ENCODE results near the gene MZF1. TPM values are rescaled to one million over a fixed set of nuclear protein-coding genes. Genes with fewer than 3 reads are reported as not detected.

The MZF1 gene
- total and polyA plus RNA-seq, 9 of the 15 experiments (the other 6 are each of a cell fraction or from before 2014, with no cell fraction given) = 0.31 to 29.3 (median 11.5) TPM

DNA sequence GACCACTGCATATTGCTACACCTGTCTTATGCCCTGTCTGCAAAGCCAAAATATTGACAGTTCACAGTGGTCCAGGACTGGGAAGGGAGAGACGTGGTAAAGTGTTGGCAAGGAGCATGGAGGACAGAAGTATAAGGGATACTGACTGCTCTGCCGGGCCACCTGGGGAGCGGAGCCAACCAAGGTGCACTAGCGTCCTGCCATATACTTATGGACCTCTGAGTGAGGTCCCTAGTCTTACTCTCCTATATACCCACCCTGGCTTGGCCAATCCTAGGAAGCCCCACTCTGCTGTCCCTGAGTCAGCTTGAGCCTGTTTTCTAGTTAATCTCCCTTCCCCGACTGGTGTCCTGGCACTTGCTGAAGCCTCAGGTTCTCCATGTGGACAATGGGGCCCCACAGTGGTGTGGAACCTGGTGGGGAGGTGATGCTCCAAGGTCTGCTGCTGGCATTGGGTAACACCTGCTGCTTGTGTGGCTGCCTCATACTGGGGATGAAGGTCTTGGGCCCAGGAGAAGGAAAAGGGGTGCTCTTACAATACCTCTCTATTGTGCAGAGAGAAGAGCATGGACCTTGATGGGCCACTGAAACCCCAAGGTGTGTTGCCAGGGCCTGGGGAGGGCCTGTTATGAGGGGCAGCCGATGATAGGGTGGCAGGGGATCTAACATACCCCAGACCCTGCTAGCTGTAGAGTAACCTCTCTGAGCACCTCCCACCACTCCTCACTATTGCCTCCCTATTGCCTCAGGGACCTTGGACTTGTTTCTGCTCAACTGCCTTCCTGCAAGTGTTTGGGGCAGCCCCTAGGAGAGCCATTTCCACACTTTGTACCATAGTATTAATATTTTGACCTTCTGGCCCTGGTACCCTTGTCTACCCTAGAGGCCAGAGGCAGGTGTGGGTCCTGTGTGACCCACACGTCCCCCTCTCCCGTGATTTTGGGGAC is 36.0 kb downstream of the MZF1 start:
- no peak overlapping the region for H3K4me3 ChIP-seq
- ChIA-PET POLR2A (no interaction called here), CTCF (ENCODE audit: low intra/inter-chr PET ratio) (no interaction called here)
- ATAC-seq (peak; percentile 72), DNase-seq (ENCODE audit: extremely low read depth in 1 of 4, low spot score in 3 of 4) (no peak), FAIRE-seq (no peak)
- H4K20me1 ChIP-seq (replicated peaks; ENCODE audit: control insufficient read depth, insufficient read depth, low read length) = no peaks in the 10 kb centered on the region
- intact Hi-C loops (cut with micrococcal nuclease) (no loop called here), in situ Hi-C loops (cut with MboI) (no loop called here)
- no peak overlapping the region for H3K4me2 ChIP-seq (ENCODE audit: insufficient read depth, low read length)
- no peak for TF ChIP-seq ZNF561 (CRISPR knock-in tag; conservative IDR thresholded peaks at IDR 0.05)
- TF ChIP-seq CEBPG (CRISPR knock-in tag; IDR thresholded peaks at IDR 0.05) = peak; percentile 52
- no peak for TF ChIP-seq CEBPG (tag; conservative IDR thresholded peaks at IDR 0.05 in 1 of 2, IDR thresholded peaks at IDR 0.05 in 1 of 2)
- no TSS peak for BruUV-seq (replicated peaks)
- no peaks in the 10 kb centered on the region for H3K36me3 ChIP-seq (ENCODE audit: control insufficient read depth, insufficient read depth, low read length)
- H2AFZ ChIP-seq (ENCODE audit: low read depth, low read length) = no peak overlapping the region
- H3K27me3 ChIP-seq (ENCODE audit: control insufficient read depth in 2 of 2, insufficient read depth in 2 of 2, low read length in 2 of 2) = no peaks in the 10 kb centered on the region; a peak in 1 of 5 replicates
- peaks cover 0 to 10% of the 10 kb centered on the region in 2 experiments; a peak in 2 of 5 replicates for H3K4me1 ChIP-seq (replicated peaks in 1 of 2; ENCODE audit: control insufficient read depth in 2 of 2, insufficient read depth in 2 of 2, low read length in 2 of 2)
- no peaks in the 10 kb centered on the region for H3K79me2 ChIP-seq (ENCODE audit: control insufficient read depth, insufficient read depth, low read length)
- H3K27ac ChIP-seq (ENCODE audit: extremely low read depth, low read depth, low read length) = no peak overlapping the region
- WGBS (ENCODE audit: insufficient coverage, low coverage, missing lambda C conversion rate) = 38% methylated on average over 7 of the region's 8 CpGs
- no peaks in the 10 kb centered on the region for H3K9me3 ChIP-seq (replicated peaks; ENCODE audit: control insufficient read depth, insufficient read depth, low read depth, low read length)
- no peaks in the 10 kb centered on the region for H3K9me1 ChIP-seq (ENCODE audit: control insufficient read depth, insufficient read depth, low read length)
- no peak overlapping the region for H3K9ac ChIP-seq (ENCODE audit: insufficient read depth in 1 of 2, low read depth in 2 of 2, low read length in 2 of 2)

DNA sequence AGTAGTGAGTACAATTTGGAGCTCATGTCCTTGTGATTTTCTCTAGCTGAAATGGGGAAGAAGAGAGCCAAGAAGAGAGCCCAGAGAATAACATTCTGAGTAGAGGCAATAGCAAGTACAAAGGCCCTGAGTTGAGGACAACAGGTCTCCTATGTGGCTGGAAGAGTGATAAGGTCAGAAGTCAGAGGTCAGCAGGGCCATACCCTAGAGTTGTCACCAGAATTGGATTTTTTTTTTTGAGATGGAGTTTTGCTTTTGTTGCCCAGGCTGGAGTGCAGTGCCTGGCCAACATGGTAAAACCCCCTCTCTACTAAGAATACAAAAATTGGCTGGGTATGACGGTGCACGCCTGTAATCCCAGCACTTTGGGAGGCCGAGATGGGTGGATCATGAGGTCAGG is 37.3 kb downstream of the MZF1 start:
- Histone ChIP-seq H3K79me2 (ENCODE audit: control insufficient read depth, insufficient read depth, low read length) (no peaks in the 10 kb centered on the region), H3K9me1 (ENCODE audit: control insufficient read depth, insufficient read depth, low read length) (no peaks in the 10 kb centered on the region), H3K27me3 (ENCODE audit: control insufficient read depth in 2 of 2, insufficient read depth in 2 of 2, low read length in 2 of 2) (peaks cover 0 to 5% of the 10 kb centered on the region in 2 experiments; a peak in 1 of 5 replicates), H3K36me3 (ENCODE audit: control insufficient read depth, insufficient read depth, low read length) (no peaks in the 10 kb centered on the region), H3K4me2 (ENCODE audit: insufficient read depth, low read length) (no peak overlapping the region), H3K9me3 (replicated peaks; ENCODE audit: control insufficient read depth, insufficient read depth, low read depth, low read length) (no peaks in the 10 kb centered on the region), H3K4me1 (replicated peaks in 1 of 2; ENCODE audit: control insufficient read depth in 2 of 2, insufficient read depth in 2 of 2, low read length in 2 of 2) (peaks cover 0 to 10% of the 10 kb centered on the region in 2 experiments; a peak in 2 of 5 replicates), H3K4me3 (no peak overlapping the region), H3K9ac (ENCODE audit: insufficient read depth in 1 of 2, low read depth in 2 of 2, low read length in 2 of 2) (no peak overlapping the region), H3K27ac (ENCODE audit: extremely low read depth, low read depth, low read length) (no peak overlapping the region), H4K20me1 (replicated peaks; ENCODE audit: control insufficient read depth, insufficient read depth, low read length) (no peaks in the 10 kb centered on the region), H2AFZ (ENCODE audit: low read depth, low read length) (no peak overlapping the region)
- 77% methylated on average over 3 of the region's 3 CpGs for WGBS (ENCODE audit: insufficient coverage, low coverage, missing lambda C conversion rate)
- intact Hi-C loops (cut with micrococcal nuclease) (no loop called here), in situ Hi-C loops (cut with MboI) (no loop called here)
- POLR2A ChIA-PET = no interaction called here
- no peak for DNase-seq (ENCODE audit: extremely low read depth in 1 of 4, low spot score in 3 of 4)
- CTCF ChIA-PET (ENCODE audit: low intra/inter-chr PET ratio) = no interaction called here
- no TSS peak for BruUV-seq (replicated peaks)
- no peak for FAIRE-seq
- ATAC-seq = no peak
- TF ChIP-seq HDGF (IDR thresholded peaks at IDR 0.05) = no peak
- TF ChIP-seq HNRNPL (IDR thresholded peaks at IDR 0.05; ENCODE audit: low read depth, low read length) = no peak
- TF ChIP-seq, protein P1, sequence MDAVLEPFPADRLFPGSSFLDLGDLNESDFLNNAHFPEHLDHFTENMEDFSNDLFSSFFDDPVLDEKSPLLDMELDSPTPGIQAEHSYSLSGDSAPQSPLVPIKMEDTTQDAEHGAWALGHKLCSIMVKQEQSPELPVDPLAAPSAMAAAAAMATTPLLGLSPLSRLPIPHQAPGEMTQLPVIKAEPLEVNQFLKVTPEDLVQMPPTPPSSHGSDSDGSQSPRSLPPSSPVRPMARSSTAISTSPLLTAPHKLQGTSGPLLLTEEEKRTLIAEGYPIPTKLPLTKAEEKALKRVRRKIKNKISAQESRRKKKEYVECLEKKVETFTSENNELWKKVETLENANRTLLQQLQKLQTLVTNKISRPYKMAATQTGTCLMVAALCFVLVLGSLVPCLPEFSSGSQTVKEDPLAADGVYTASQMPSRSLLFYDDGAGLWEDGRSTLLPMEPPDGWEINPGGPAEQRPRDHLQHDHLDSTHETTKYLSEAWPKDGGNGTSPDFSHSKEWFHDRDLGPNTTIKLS (IDR thresholded peaks at IDR 0.05; ENCODE audit: borderline replicate concordance, low read depth) = no peak
- no peak for TF ChIP-seq ARNT (IDR thresholded peaks at IDR 0.05)
- peak; percentile 68 for TF ChIP-seq NR2C1 (IDR thresholded peaks at IDR 0.05)
- TF ChIP-seq NR2C1 (tag; IDR thresholded peaks at IDR 0.05) = peak; percentile 58
- TF ChIP-seq NCOA6 (IDR thresholded peaks at IDR 0.05) = no peak
- no peak for TF ChIP-seq POLR2AphosphoS5 (IDR thresholded peaks at IDR 0.05; ENCODE audit: control insufficient read depth, insufficient read depth, low read depth, low read length)
- TF ChIP-seq, protein P2, sequence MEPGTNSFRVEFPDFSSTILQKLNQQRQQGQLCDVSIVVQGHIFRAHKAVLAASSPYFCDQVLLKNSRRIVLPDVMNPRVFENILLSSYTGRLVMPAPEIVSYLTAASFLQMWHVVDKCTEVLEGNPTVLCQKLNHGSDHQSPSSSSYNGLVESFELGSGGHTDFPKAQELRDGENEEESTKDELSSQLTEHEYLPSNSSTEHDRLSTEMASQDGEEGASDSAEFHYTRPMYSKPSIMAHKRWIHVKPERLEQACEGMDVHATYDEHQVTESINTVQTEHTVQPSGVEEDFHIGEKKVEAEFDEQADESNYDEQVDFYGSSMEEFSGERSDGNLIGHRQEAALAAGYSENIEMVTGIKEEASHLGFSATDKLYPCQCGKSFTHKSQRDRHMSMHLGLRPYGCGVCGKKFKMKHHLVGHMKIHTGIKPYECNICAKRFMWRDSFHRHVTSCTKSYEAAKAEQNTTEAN (CRISPR knock-in tag; IDR thresholded peaks at IDR 0.05) = no peak

All from K562 (cell line).